SJSA1 (cell line): Measurements from ENCODE around the gene MAU2. TPM values are rescaled to one million over a fixed set of nuclear protein-coding genes. Genes with fewer than 3 reads are reported as not detected.

Experiments used
- DNase-seq, 2 experiments: peaks; one replicate each; pipeline ENCODE4 v3.0.0-alpha.2; 2015 to 2020; ENCODE audit warnings: low spot score in 2 of 2, low read depth in 1 of 2
- H3K27ac ChIP-seq: fragments of 250-450 bp; sonication (Bioruptor Pico); 2 replicates; pipeline ENCODE4 v1.5.1; 2020; ENCODE audit warnings: mild to moderate bottlenecking, moderate library complexity
- H3K27me3 ChIP-seq: fragments of 250-450 bp; sonication (Bioruptor Pico); replicated peaks from 2 replicates; pipeline ENCODE4 v1.5.1; 2020; ENCODE audit warnings: mild to moderate bottlenecking, moderate library complexity
- H3K36me3 ChIP-seq: fragments of 250-450 bp; sonication (Bioruptor Pico); 2 replicates; pipeline ENCODE4 v1.5.1; 2020; ENCODE audit warnings: mild to moderate bottlenecking
- H3K4me1 ChIP-seq: fragments of 250-450 bp; sonication (Bioruptor Pico); replicated peaks from 2 replicates; pipeline ENCODE4 v1.6.1; 2021; ENCODE audit warnings: mild to moderate bottlenecking
- H3K4me3 ChIP-seq: fragments of 250-450 bp; sonication (Bioruptor Pico); 2 replicates; pipeline ENCODE4 v1.5.1; 2020; ENCODE audit warnings: mild to moderate bottlenecking
- H3K9me3 ChIP-seq: fragments of 250-450 bp; sonication (Bioruptor Pico); replicated peaks from 2 replicates; pipeline ENCODE4 v1.5.1; 2020; ENCODE audit warnings: mild to moderate bottlenecking
- total RNA-seq: library from RNA; depleted of rRNA; stranded (reverse); fragments of >200 nt; shearing (Covaris generic); gene quantifications from 2 replicates; pipeline ENCODE4 v1.2.3, GENCODE V29; 2014

MAU2 gene
- total RNA-seq, 1 experiment from 2014 or later, result 19.7 TPM

- Histone ChIP-seq H3K4me3 (no peak overlapping the region), H3K9me3 (no peaks in the 10 kb centered on the region), H3K27ac (no peak overlapping the region), H3K27me3 (no peaks in the 10 kb centered on the region), H3K4me1 (no peaks in the 10 kb centered on the region), H3K36me3 (peaks cover 48% of the 10 kb centered on the region)
- DNase-seq, result no peak
Observed at GRCh38 chr19:19296953-19297689, 23.5 kb upstream of the MAU2 start.

DNA sequence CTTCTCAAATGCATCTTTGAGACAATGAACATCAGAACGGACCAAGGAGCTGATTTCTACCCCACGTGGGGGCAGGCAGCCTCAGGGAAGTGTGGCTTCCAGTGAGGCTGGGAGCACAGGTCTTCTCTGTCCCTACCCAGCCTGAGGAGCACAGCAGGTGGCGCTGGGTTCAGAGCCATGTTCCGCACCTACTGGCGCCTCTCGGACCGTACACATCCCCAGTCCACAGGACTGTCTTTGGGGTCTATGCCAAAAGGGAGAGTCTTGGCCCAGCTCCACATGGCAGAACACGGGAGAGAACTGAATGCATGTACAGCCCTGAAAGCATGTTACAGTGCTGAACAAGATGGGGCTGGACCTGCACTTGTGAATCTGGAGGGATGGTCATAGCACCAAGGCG, 22.9 kb upstream of the MAU2 start:
- Histone ChIP-seq H3K4me1 (no peaks in the 10 kb centered on the region), H3K27me3 (no peaks in the 10 kb centered on the region), H3K9me3 (no peaks in the 10 kb centered on the region), H3K36me3 (peaks cover 46% of the 10 kb centered on the region), H3K4me3 (no peak overlapping the region), H3K27ac (no peak overlapping the region)
- no peak for DNase-seq

- H3K4me3 ChIP-seq, result no peak overlapping the region
- peaks cover 59% of the 10 kb centered on the region for H3K36me3 ChIP-seq
- H3K4me1 ChIP-seq, result no peaks in the 10 kb centered on the region
Observed at GRCh38 chr19:19300613-19301012, 20.0 kb upstream of the MAU2 start.

DNA sequence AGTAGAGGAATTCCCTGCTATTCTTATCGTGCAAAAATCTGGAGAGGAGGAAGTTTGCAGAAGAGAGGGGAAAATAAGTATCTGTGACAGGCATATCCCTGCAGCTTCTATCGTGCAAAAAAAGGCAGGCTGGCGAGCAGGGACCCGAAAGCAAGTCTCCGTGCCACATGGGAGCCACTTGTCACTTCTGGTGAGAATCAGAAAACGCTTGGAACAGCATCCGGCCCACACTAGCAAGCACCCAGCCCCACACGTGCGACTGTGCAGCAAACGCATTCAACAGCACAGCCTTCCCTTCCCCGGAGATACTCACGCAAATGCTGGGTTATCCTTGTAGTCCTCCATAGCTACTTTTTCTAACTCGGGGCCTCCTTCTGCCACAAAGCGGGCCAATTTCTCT, 17.2 kb upstream of the MAU2 start:
- no peak for DNase-seq
- Histone ChIP-seq H3K9me3 (no peaks in the 10 kb centered on the region), H3K4me1 (no peaks in the 10 kb centered on the region), H3K27me3 (no peaks in the 10 kb centered on the region), H3K27ac (no peak overlapping the region), H3K36me3 (peaks cover 70% of the 10 kb centered on the region), H3K4me3 (no peak overlapping the region)

More at GRCh38 chr19:19300613-19301012, 20.0 kb upstream of the MAU2 start:
- H3K27ac ChIP-seq, result no peak overlapping the region
- H3K9me3 ChIP-seq, result no peaks in the 10 kb centered on the region
- no peak for DNase-seq
- no peaks in the 10 kb centered on the region for H3K27me3 ChIP-seq

DNA sequence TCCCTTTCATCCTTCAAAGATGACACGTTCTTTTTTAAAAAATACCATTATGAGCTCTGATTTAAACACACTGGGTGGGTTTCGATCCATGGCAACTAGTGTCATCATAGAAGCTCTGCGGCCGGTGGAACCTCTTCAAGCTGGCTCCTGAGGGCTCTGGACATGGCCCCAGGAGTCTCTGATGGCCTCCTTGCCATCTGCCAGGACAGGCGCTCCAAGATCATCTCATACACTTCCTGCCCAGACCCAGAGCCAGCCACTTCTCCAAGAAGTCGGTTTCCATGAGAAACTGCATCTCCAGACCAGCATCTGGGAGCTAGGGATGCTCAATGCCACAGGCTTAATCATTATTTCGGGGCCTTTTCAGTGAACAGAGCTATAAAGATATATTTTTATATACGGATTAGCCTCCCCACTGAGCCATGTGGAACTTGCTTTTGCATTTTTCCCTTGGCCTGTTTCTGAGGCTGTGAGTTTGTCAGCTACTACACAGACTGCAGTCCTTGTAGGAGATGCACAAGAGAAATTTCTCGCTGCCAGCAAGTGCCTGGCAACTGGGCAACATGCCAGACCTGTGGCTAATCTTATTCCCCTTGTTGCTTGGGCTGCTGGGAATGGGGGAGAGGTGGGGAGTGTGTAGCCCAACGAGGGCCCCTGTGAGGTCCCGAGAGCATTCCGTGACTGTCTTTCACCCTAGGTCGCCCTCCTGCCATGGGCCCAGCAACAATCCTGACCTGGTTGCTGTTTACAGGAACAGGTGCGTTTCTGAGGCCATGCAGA, 16.3 kb upstream of the MAU2 start:
- Histone ChIP-seq H3K9me3 (no peaks in the 10 kb centered on the region), H3K27ac (no peak overlapping the region)
- DNase-seq, result no peak

DNA sequence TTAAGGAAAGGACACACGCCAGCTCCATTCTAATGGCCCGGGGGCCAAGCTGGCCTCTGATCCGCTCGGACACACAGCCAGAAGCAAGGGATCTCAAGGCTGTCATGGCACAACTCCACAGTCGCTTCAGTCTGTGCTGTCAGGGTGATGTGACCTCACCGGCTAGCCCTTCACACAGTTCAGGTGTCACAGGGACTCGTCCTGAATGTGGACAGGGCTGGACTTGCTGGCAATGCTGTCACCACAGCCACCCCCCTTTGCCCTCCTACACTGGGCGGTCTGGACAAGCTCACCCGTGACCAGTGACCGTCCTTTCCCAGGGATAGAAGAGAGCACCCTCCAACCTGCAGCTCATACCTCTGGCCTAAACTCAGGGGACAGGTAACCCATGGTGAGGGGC, 15.6 kb upstream of the MAU2 start:
- H3K27ac ChIP-seq, result no peak overlapping the region
- H3K27me3 ChIP-seq, result no peaks in the 10 kb centered on the region
- no peaks in the 10 kb centered on the region for H3K4me1 ChIP-seq
- H3K9me3 ChIP-seq, result no peaks in the 10 kb centered on the region
- H3K36me3 ChIP-seq, result peaks cover 78% of the 10 kb centered on the region
- no peak overlapping the region for H3K4me3 ChIP-seq
- no peak for DNase-seq

More for the DNA sequence above, 16.3 kb upstream of the MAU2 start:
- no peak overlapping the region for H3K4me3 ChIP-seq
- H3K36me3 ChIP-seq, result peaks cover 75% of the 10 kb centered on the region
- no peaks in the 10 kb centered on the region for H3K4me1 ChIP-seq
- no peaks in the 10 kb centered on the region for H3K27me3 ChIP-seq

DNA sequence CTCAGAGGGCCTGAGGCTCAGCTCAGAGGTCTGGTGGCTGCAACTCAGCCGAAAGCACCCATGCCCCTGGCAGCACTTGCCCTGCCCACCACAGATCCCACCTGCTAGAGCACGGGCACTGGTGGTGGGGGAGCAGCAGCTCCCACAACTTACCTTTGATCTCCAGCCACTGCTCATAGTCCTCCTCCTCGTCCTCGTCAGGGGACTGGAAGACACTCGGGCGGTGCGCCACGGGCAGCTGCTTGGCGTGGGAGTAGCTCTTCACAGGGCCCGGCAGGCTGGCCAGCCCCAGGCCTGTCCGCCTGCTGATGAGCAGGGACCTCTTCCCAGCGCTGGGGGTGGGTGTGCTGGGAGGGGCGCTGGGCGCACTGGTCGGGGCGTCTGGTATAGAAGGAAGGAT, 14.9 kb upstream of the MAU2 start:
- Histone ChIP-seq H3K27me3 (no peaks in the 10 kb centered on the region), H3K4me3 (no peak overlapping the region), H3K9me3 (no peaks in the 10 kb centered on the region), H3K36me3 (peaks cover 83% of the 10 kb centered on the region), H3K27ac (no peak overlapping the region), H3K4me1 (no peaks in the 10 kb centered on the region)
- DNase-seq, result no peak

DNA sequence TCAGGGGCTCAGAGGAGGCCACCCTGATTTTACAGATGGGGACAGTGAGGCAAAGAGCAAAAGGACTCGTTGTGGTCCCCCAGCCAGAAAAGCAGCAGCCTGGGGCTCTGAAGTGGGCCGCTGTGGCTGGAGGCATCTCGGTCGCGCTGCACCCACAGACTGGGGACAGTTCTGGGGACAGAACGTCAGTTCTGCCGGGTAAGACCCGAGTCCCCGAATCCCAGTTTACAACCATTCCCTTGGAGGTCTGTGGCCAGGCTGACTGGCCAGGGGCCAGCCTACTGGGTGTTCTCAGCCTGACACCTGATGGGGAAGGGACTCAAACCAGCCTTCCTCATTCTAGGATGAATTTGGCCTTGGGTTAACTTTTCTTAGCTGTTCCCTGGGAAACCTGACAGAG, 14.4 kb upstream of the MAU2 start:
- peaks cover 78% of the 10 kb centered on the region for H3K36me3 ChIP-seq
- no peaks in the 10 kb centered on the region for H3K4me1 ChIP-seq
- H3K27me3 ChIP-seq, result no peaks in the 10 kb centered on the region
- no peak for DNase-seq
- H3K9me3 ChIP-seq, result no peaks in the 10 kb centered on the region
- no peak overlapping the region for H3K27ac ChIP-seq
- no peak overlapping the region for H3K4me3 ChIP-seq

DNA sequence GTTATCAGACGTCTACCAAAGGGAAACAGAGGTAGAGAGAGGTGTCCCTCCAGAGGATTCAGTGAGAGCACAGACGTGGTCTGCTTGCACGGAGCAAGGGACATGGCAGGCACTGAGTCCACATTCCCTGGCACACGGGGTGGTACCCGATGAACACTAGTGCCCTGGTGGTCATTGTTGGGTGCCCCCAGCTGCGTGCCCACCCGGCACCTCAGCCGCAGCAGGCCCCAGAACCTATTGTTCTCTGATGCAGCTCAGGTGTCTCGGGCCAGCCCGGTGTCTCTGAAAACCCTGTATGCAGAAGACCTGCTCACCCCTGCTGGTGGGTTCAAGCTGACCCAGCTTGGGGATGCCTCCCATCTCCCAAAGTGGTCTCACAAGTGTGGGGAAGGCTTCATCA, 12.3 kb upstream of the MAU2 start:
- Histone ChIP-seq H3K4me1 (no peaks in the 10 kb centered on the region), H3K9me3 (no peaks in the 10 kb centered on the region), H3K4me3 (no peak overlapping the region), H3K36me3 (peaks cover 74% of the 10 kb centered on the region), H3K27me3 (no peaks in the 10 kb centered on the region), H3K27ac (no peak overlapping the region)
- no peak for DNase-seq

GRCh38 chr19:19315444-19315843, 5.2 kb upstream of the MAU2 start:
- Histone ChIP-seq H3K9me3 (no peaks in the 10 kb centered on the region), H3K27ac (no peak overlapping the region), H3K4me3 (no peak overlapping the region), H3K27me3 (no peaks in the 10 kb centered on the region), H3K36me3 (peaks cover 44% of the 10 kb centered on the region), H3K4me1 (peaks cover 12% of the 10 kb centered on the region)
- DNase-seq, result no peak

- Histone ChIP-seq H3K4me1 (peaks cover 12% of the 10 kb centered on the region), H3K36me3 (peaks cover 46% of the 10 kb centered on the region), H3K4me3 (no peak overlapping the region), H3K27ac (no peak overlapping the region), H3K9me3 (no peaks in the 10 kb centered on the region), H3K27me3 (no peaks in the 10 kb centered on the region)
- no peak for DNase-seq
Observed at GRCh38 chr19:19316082-19316481, 4.5 kb upstream of the MAU2 start.

GRCh38 chr19:19319732-19320360, 783 bp upstream of the MAU2 start:
- no peak for DNase-seq
- no peaks in the 10 kb centered on the region for H3K27me3 ChIP-seq
- H3K36me3 ChIP-seq, result peaks cover 44% of the 10 kb centered on the region
- peak overlapping the region; percentile 96 for H3K4me3 ChIP-seq
- H3K4me1 ChIP-seq, result peaks cover 17% of the 10 kb centered on the region
- H3K27ac ChIP-seq, result peak overlapping the region; percentile 84
- H3K9me3 ChIP-seq, result no peaks in the 10 kb centered on the region

DNA sequence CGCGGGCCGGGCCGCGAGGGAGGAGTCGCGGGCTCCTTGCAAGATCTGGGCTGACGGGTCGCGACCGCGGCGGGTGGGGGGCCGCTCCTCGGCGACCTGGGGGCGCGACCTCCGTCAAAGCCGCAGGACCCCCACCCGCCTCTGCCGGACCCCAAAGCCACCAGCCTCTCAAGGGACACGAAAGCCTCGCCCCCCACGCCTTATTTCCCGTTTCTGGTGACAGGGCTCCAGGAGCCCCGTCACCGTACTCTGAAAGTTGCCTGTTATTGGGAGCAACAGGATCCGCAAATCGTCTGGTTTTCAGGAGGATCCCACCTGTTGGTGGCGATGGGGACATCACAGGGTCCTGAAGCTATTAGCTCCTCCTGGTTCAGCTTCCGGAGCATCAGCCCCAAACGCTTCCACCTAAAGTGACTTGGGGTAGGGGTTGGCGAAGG, 530 bp downstream of the MAU2 start:
- Histone ChIP-seq H3K4me1 (peaks cover 17% of the 10 kb centered on the region), H3K27ac (peak overlapping the region; percentile 84), H3K4me3 (peak overlapping the region; percentile 96), H3K27me3 (no peaks in the 10 kb centered on the region), H3K36me3 (peaks cover 43% of the 10 kb centered on the region), H3K9me3 (no peaks in the 10 kb centered on the region)
- DNase-seq, result peak in 1 of 2 experiments; percentile 24
